Caco-2 (cell line): ENCODE data around the gene GNG7. TPM values are rescaled to one million over a fixed set of nuclear protein-coding genes. Genes with fewer than 3 reads are reported as not detected.
A peak's percentile ranks its signal among the peaks of the same experiment; 100 is the strongest.
"Not testable (repeated sequence)": the region's sequence is repeated elsewhere in the genome, so short reads cannot be mapped to it uniquely, and the experiment has no call there.

Experiments used
- BruUV-seq: library from RNA; stranded (reverse); fragments of 400-500 nt; replicated peaks from 2 replicates; lab custom pipeline; 2021; lab: Mats Ljungman, UMichigan
- CTCF ChIA-PET: fragments of 300-600 bp; sonication (Branson Sonifier 250); formaldehyde crosslinking; loops from one replicate; lab custom pipeline; 2022; ENCODE audit warnings: antibody characterized with exemption; lab: Charles Lee
- POLR2A ChIA-PET: fragments of 300-600 bp; sonication (Branson Sonifier 250); formaldehyde crosslinking; loops from one replicate; lab custom pipeline; 2022; ENCODE audit warnings: antibody characterized with exemption; lab: Charles Lee
- DNase-seq, 2 experiments: peaks; one replicate each; pipeline versions ENCODE4 v3.0.0 to v3.0.0-alpha.2; 2020 to 2022
- H3K27me3 ChIP-seq: replicated peaks from 2 replicates; pipeline ENCODE4 v1.6.0; 2011; ENCODE audit warnings: low read length; ENCODE audit not compliant: control insufficient read depth, insufficient read depth
- H3K36me3 ChIP-seq: 2 replicates; pipeline ENCODE4 v1.5.1; 2011; ENCODE audit warnings: low read length; ENCODE audit not compliant: control insufficient read depth, insufficient read depth
- H3K4me1 ChIP-seq: fragments of 250-450 bp; sonication (Bioruptor Pico); 2 replicates; pipeline ENCODE4 v1.5.1; 2020; ENCODE audit warnings: mild to moderate bottlenecking
- H3K4me3 ChIP-seq: 2 replicates; pipeline ENCODE4 v1.5.1; 2011; ENCODE audit warnings: low read depth, mild to moderate bottlenecking, control low read depth, low read length
- H3K9me3 ChIP-seq: fragments of 250-450 bp; sonication (Bioruptor Pico); 2 replicates; pipeline ENCODE4 v1.5.1; 2020; ENCODE audit warnings: mild to moderate bottlenecking, moderate library complexity
- H3K27ac Mint-ChIP-seq: one replicate; pipeline ENCODE4 v1.8.0; 2022; ENCODE audit warnings: mixed read lengths; ENCODE audit not compliant: unreplicated experiment
- H3K27me3 Mint-ChIP-seq: one replicate; pipeline ENCODE4 v1.8.0; 2022; ENCODE audit warnings: mixed read lengths; ENCODE audit not compliant: insufficient read depth, unreplicated experiment
- H3K36me3 Mint-ChIP-seq: one replicate; pipeline ENCODE4 v1.8.0; 2022; ENCODE audit warnings: mild to moderate bottlenecking, mixed read lengths; ENCODE audit not compliant: insufficient read depth, unreplicated experiment
- H3K4me1 Mint-ChIP-seq: one replicate; pipeline ENCODE4 v1.8.0; 2022; ENCODE audit warnings: low read depth, mixed read lengths; ENCODE audit not compliant: unreplicated experiment
- H3K4me3 Mint-ChIP-seq: one replicate; pipeline ENCODE4 v1.8.0; 2022; ENCODE audit warnings: mild to moderate bottlenecking, moderate library complexity, mixed read lengths; ENCODE audit not compliant: unreplicated experiment
- H3K9me3 Mint-ChIP-seq: one replicate; pipeline ENCODE4 v1.8.0; 2022; ENCODE audit warnings: mixed read lengths; ENCODE audit not compliant: unreplicated experiment
- CTCF ChIP-seq, 2 experiments: fragments of 200-600 bp in 1 of 2; IDR thresholded peaks; 1 replicate in 1 of 2; 2 replicates in 1 of 2; pipeline versions ENCODE4 v1.5.1 to v1.8.0; 2011 to 2022; ENCODE audit warnings: antibody characterized with exemption in 1 of 2, control low read depth in 1 of 2, inconsistent platforms in 1 of 2, low read depth in 1 of 2, low read length in 1 of 2, mild to moderate bottlenecking in 1 of 2, moderate library complexity in 1 of 2; ENCODE audit not compliant: insufficient read depth in 1 of 2, severe bottlenecking in 1 of 2, unreplicated experiment in 1 of 2
- intact Hi-C: fragments of 100-400 bp; cut with micrococcal nuclease; formaldehyde crosslinking; loops from one replicate; pipeline ENCODE4 v1.10.0; 2022; ENCODE audit not compliant: unreplicated experiment
- total RNA-seq: library from RNA; stranded (reverse); gene quantifications from 2 replicates; pipeline ENCODE4 v1.2.3, GENCODE V29; 2022

The GNG7 gene
- total RNA-seq, 1 experiment from 2014 or later = 0.43 TPM

DNA sequence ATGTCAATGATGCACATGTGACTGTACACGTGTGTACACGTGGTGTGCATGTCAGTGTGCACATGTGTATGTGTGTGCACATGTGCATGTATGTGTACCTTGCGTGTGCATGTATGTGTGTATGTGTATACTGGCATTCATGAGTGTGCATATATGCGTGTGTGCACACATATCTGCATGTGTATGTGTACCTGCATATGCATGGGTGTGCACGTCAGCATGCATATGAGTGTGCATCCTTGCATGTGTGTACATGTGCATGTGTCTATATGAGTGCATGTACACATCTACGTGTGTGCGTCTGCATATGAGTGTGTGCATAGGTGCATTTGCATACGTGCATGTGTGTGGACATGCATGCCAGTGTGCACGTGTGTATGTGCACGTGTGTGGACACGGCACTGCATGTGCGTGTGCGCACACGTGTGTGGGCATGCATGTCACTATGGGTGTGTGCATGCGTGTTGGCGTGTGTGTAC is 178.1 kb downstream of the GNG7 start:
- no TSS peak for BruUV-seq
- Mint-ChIP-seq H3K4me3 (no peak overlapping the region), H3K36me3 (no peaks in the 10 kb centered on the region), H3K9me3 (no peaks in the 10 kb centered on the region), H3K27ac (no peak overlapping the region), H3K27me3 (no peaks in the 10 kb centered on the region), H3K4me1 (no peaks in the 10 kb centered on the region)
- peaks cover 37% of the 10 kb centered on the region for H3K4me1 ChIP-seq
- DNase-seq = no peak
- no peaks in the 10 kb centered on the region for H3K9me3 ChIP-seq
- intact Hi-C loops = no loop called here
- no peak overlapping the region for H3K4me3 ChIP-seq
- TF ChIP-seq CTCF (IDR thresholded peaks at IDR 0.05; ENCODE audit: insufficient read depth in 1 of 2, low read depth in 1 of 2, low read length in 1 of 2, severe bottlenecking in 1 of 2, unreplicated experiment in 1 of 2) = no peak
- CTCF ChIA-PET = no interaction called here
- POLR2A ChIA-PET = interaction anchor here (1.0 to 1.4 kb wide), 2 partner anchors 19 to 48 kb away, joined by 4 to 17 read pairs; partner anchors contain the start of gene GADD45B
- no peaks in the 10 kb centered on the region for H3K27me3 ChIP-seq
- H3K36me3 ChIP-seq = no peaks in the 10 kb centered on the region

DNA sequence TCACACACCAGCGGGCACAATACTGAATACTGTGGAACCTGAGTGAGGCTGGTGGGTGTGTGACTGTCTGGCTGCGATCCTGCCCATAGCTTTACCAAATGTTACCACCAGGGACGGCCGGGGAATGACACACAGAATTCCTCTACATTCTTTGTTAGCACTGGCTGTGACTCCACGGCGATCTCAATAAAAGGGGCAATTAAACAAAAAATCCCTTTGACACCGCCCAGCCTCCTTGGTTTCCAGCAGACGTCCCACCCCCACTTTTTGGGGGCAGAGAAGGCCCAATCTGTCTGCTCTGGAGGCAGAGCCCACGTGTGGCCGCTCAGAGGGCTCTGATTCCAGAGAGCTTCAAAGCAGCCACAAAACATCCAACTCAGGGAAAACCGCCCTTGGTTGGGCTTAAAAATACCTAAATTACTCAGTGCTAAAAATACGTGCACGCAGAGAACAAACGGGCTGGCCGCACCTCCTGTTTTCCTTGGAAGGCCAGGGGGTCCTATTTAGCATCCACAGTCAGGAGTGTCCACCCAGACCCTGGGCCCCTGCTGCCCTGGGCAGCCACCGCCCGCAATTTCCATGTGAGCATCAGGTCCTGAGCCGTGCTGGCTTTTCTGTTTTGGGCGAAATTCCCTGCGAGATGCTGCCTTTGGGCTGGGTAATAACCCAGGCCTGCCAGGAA is 178.7 kb downstream of the GNG7 start:
- H3K9me3 Mint-ChIP-seq = no peaks in the 10 kb centered on the region
- peaks cover 30% of the 10 kb centered on the region for H3K4me1 ChIP-seq
- no peak overlapping the region for H3K4me3 Mint-ChIP-seq
- intact Hi-C loops = no loop called here
- no peaks in the 10 kb centered on the region for H3K27me3 ChIP-seq
- no peaks in the 10 kb centered on the region for H3K36me3 ChIP-seq
- no peak for DNase-seq
- no peaks in the 10 kb centered on the region for H3K4me1 Mint-ChIP-seq
- no peaks in the 10 kb centered on the region for H3K36me3 Mint-ChIP-seq
- ChIA-PET CTCF (no interaction called here), POLR2A (interaction anchor here (1.5 kb wide), 1 partner anchor 48 kb away, joined by 4 read pairs; the partner anchor contains the start of gene GADD45B)
- H3K27ac Mint-ChIP-seq = no peak overlapping the region
- no peaks in the 10 kb centered on the region for H3K27me3 Mint-ChIP-seq
- TF ChIP-seq CTCF (IDR thresholded peaks at IDR 0.05; ENCODE audit: insufficient read depth in 1 of 2, low read depth in 1 of 2, low read length in 1 of 2, severe bottlenecking in 1 of 2, unreplicated experiment in 1 of 2) = peak in 1 of 2 experiments; percentile 19
- no peaks in the 10 kb centered on the region for H3K9me3 ChIP-seq
- BruUV-seq = no TSS peak
- H3K4me3 ChIP-seq = no peak overlapping the region

- Histone ChIP-seq H3K36me3 (no peaks in the 10 kb centered on the region), H3K4me3 (no peak overlapping the region), H3K9me3 (no peaks in the 10 kb centered on the region), H3K27me3 (no peaks in the 10 kb centered on the region), H3K4me1 (peaks cover 13% of the 10 kb centered on the region)
- DNase-seq = no peak
- Mint-ChIP-seq H3K36me3 (no peaks in the 10 kb centered on the region), H3K27ac (no peak overlapping the region), H3K9me3 (peaks cover 8% of the 10 kb centered on the region), H3K4me3 (no peak overlapping the region), H3K4me1 (no peaks in the 10 kb centered on the region), H3K27me3 (no peaks in the 10 kb centered on the region)
- no peak for TF ChIP-seq CTCF (IDR thresholded peaks at IDR 0.05; ENCODE audit: insufficient read depth in 1 of 2, low read depth in 1 of 2, low read length in 1 of 2, severe bottlenecking in 1 of 2, unreplicated experiment in 1 of 2)
- ChIA-PET POLR2A (no interaction called here), CTCF (no interaction called here)
- intact Hi-C loops = no loop called here
- no TSS peak for BruUV-seq
These were observed 183.0 kb downstream of the GNG7 start for GRCh38 chr19:2519482-2519881.

DNA sequence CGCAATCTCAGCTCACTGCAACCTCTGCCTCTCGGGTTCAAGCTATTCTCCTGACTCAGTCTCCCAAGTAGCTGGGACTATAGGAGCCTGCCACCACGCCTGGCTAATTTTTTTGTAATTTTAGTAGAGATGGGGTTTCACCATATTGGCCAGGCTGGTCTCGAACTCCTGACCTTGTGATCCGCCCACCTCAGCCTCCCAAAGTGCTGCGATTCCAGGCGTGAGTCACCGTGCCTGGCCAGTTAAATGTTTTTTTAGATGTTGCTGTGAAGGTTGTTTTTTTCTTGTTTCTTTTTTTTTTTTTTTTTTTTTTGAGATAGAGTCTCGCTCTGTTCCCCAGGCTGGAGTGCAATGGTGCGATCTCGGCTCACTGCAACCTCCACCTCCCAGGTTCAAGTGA is 183.6 kb downstream of the GNG7 start:
- H3K36me3 ChIP-seq, H3K4me3 Mint-ChIP-seq, H3K27me3 ChIP-seq, H3K4me3 ChIP-seq, H3K27ac Mint-ChIP-seq, H3K36me3 Mint-ChIP-seq, intact Hi-C loops, H3K27me3 Mint-ChIP-seq, POLR2A ChIA-PET, DNase-seq, H3K4me1 Mint-ChIP-seq, H3K9me3 ChIP-seq, BruUV-seq: not testable (repeated sequence)
- H3K9me3 Mint-ChIP-seq = peaks cover 10% of the 10 kb centered on the region
- CTCF ChIA-PET = interaction anchor here (0.7 kb wide), 1 partner anchor 58 kb away, joined by 4 read pairs; no protein-coding TSS in a partner anchor
- H3K4me1 ChIP-seq = peaks cover 13% of the 10 kb centered on the region
